Midbrain (tissue), 1 donor: Measurements from ENCODE around the gene TTC14.

Source experiments
- DNase-seq: peaks from one replicate; lab custom pipeline; 2025; lab: John Stamatoyannopoulos, UW

TTC14 gene

GRCh38 chr3:180630371-180630770 lies 28.4 kb downstream of the TTC14 start:
- DNase-seq, result no peak

- no peak for DNase-seq
These were observed 29.4 kb downstream of the TTC14 start for GRCh38 chr3:180631317-180631716.

- no peak for DNase-seq
These were observed 31.8 kb downstream of the TTC14 start for GRCh38 chr3:180633722-180634121.

- DNase-seq, result no peak
These were observed 39.0 kb downstream of the TTC14 start for GRCh38 chr3:180640987-180641386.

GRCh38 chr3:180646187-180646790 lies 44.3 kb downstream of the TTC14 start:
- DNase-seq, result no peak

GRCh38 chr3:180656406-180656805 lies 54.4 kb downstream of the TTC14 start:
- no peak for DNase-seq

- DNase-seq, result no peak
These were observed 55.1 kb downstream of the TTC14 start for GRCh38 chr3:180657094-180657493.
